ENCODE data around the gene LRP1B.

The LRP1B gene

GRCh38 chr2:140747665-140748064 is 1383.2 kb downstream of the LRP1B start:
- no peaks in the 10 kb centered on the region for H4K20me1 ChIP-seq (ENCODE audit: insufficient read depth, low read length, poor library complexity, severe bottlenecking)
- no peak for TF ChIP-seq EZH2phosphoT487 (IDR thresholded peaks at IDR 0.05; ENCODE audit: borderline replicate concordance)
- TF ChIP-seq, protein P1, sequence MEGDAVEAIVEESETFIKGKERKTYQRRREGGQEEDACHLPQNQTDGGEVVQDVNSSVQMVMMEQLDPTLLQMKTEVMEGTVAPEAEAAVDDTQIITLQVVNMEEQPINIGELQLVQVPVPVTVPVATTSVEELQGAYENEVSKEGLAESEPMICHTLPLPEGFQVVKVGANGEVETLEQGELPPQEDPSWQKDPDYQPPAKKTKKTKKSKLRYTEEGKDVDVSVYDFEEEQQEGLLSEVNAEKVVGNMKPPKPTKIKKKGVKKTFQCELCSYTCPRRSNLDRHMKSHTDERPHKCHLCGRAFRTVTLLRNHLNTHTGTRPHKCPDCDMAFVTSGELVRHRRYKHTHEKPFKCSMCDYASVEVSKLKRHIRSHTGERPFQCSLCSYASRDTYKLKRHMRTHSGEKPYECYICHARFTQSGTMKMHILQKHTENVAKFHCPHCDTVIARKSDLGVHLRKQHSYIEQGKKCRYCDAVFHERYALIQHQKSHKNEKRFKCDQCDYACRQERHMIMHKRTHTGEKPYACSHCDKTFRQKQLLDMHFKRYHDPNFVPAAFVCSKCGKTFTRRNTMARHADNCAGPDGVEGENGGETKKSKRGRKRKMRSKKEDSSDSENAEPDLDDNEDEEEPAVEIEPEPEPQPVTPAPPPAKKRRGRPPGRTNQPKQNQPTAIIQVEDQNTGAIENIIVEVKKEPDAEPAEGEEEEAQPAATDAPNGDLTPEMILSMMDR (conservative IDR thresholded peaks at IDR 0.05; ENCODE audit: low read length), result no peak
- no peaks in the 10 kb centered on the region for H3K4me1 ChIP-seq (ENCODE audit: insufficient read depth, low read length, poor library complexity, severe bottlenecking)
- H3K4me3 ChIP-seq (ENCODE audit: low read length, poor library complexity, severe bottlenecking), result no peak overlapping the region
- H3K9ac ChIP-seq (ENCODE audit: low read depth, low read length, poor library complexity, severe bottlenecking), result no peak overlapping the region
- H3K36me3 ChIP-seq (ENCODE audit: insufficient read depth, low read length), result no peaks in the 10 kb centered on the region
- no peaks in the 10 kb centered on the region for H3F3A ChIP-seq (ENCODE audit: low read depth)
- no peaks in the 10 kb centered on the region for H3K79me2 ChIP-seq (ENCODE audit: insufficient read depth, low read length)
- no peak overlapping the region for H2AFZ ChIP-seq (ENCODE audit: low read length)
- H3K27me3 ChIP-seq (ENCODE audit: insufficient read depth, low read length, poor library complexity, severe bottlenecking), result no peaks in the 10 kb centered on the region
- no peaks in the 10 kb centered on the region for H3K9me2 ChIP-seq (replicated peaks; ENCODE audit: low read depth, low read length)
- no peak overlapping the region for H3K4me2 ChIP-seq (ENCODE audit: low read depth, low read length, poor library complexity, severe bottlenecking)
- H3K9me3 ChIP-seq (ENCODE audit: insufficient read depth, low read depth, low read length), result no peaks in the 10 kb centered on the region

DNA sequence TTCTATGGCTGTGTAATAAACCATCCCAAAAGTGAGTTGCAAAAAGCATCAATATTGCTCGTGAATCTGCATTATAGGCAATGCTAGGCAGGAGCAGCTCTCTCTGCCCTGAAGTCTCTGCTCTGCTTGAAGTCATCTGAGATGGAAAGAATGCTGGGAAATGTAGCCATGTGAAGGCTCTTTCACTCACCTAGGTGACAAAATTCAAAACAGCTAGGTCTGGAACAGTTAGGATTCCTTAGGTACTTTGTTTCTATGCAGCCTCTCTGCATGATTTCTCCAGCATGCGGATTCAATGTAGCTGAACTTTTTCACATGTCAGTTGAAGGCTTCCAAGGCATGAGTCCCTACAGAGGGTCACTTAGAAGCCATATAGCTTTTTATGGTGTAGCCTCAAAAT is 1383.7 kb downstream of the LRP1B start:
- Histone ChIP-seq H3K4me3 (ENCODE audit: low read length, poor library complexity, severe bottlenecking) (no peak overlapping the region), H3K36me3 (ENCODE audit: insufficient read depth, low read length) (no peaks in the 10 kb centered on the region), H4K20me1 (ENCODE audit: insufficient read depth, low read length, poor library complexity, severe bottlenecking) (no peaks in the 10 kb centered on the region), H3K27me3 (ENCODE audit: insufficient read depth, low read length, poor library complexity, severe bottlenecking) (no peaks in the 10 kb centered on the region), H3K9me2 (replicated peaks; ENCODE audit: low read depth, low read length) (no peaks in the 10 kb centered on the region), H3K79me2 (ENCODE audit: insufficient read depth, low read length) (no peaks in the 10 kb centered on the region), H3F3A (ENCODE audit: low read depth) (no peaks in the 10 kb centered on the region), H3K9ac (ENCODE audit: low read depth, low read length, poor library complexity, severe bottlenecking) (no peak overlapping the region), H2AFZ (ENCODE audit: low read length) (no peak overlapping the region), H3K4me1 (ENCODE audit: insufficient read depth, low read length, poor library complexity, severe bottlenecking) (no peaks in the 10 kb centered on the region), H3K9me3 (ENCODE audit: insufficient read depth, low read depth, low read length) (no peaks in the 10 kb centered on the region), H3K4me2 (ENCODE audit: low read depth, low read length, poor library complexity, severe bottlenecking) (no peak overlapping the region)
- no peak for TF ChIP-seq EZH2phosphoT487 (IDR thresholded peaks at IDR 0.05; ENCODE audit: borderline replicate concordance)
- TF ChIP-seq, protein P1 (conservative IDR thresholded peaks at IDR 0.05; ENCODE audit: low read length), result no peak

- Histone ChIP-seq H3K36me3 (ENCODE audit: insufficient read depth, low read length) (no peaks in the 10 kb centered on the region), H3K9ac (ENCODE audit: low read depth, low read length, poor library complexity, severe bottlenecking) (no peak overlapping the region), H3K79me2 (ENCODE audit: insufficient read depth, low read length) (no peaks in the 10 kb centered on the region), H3K27me3 (ENCODE audit: insufficient read depth, low read length, poor library complexity, severe bottlenecking) (no peaks in the 10 kb centered on the region), H3K9me2 (replicated peaks; ENCODE audit: low read depth, low read length) (no peaks in the 10 kb centered on the region), H2AFZ (ENCODE audit: low read length) (no peak overlapping the region), H3K9me3 (ENCODE audit: insufficient read depth, low read depth, low read length) (no peaks in the 10 kb centered on the region), H4K20me1 (ENCODE audit: insufficient read depth, low read length, poor library complexity, severe bottlenecking) (no peaks in the 10 kb centered on the region), H3F3A (ENCODE audit: low read depth) (no peaks in the 10 kb centered on the region), H3K4me2 (ENCODE audit: low read depth, low read length, poor library complexity, severe bottlenecking) (no peak overlapping the region), H3K4me3 (ENCODE audit: low read length, poor library complexity, severe bottlenecking) (no peak overlapping the region), H3K4me1 (ENCODE audit: insufficient read depth, low read length, poor library complexity, severe bottlenecking) (no peaks in the 10 kb centered on the region)
- no peak for TF ChIP-seq EZH2phosphoT487 (IDR thresholded peaks at IDR 0.05; ENCODE audit: borderline replicate concordance)
- TF ChIP-seq, protein P1 (conservative IDR thresholded peaks at IDR 0.05; ENCODE audit: low read length), result no peak
Observed at GRCh38 chr2:140744379-140744778, 1386.4 kb downstream of the LRP1B start.
